Hepatocyte (in vitro differentiated cells): ENCODE results near the gene ZBTB49. TPM values are rescaled to one million over a fixed set of nuclear protein-coding genes. Genes with fewer than 3 reads are reported as not detected.

Experiments used
- DNase-seq: peaks from one replicate; pipeline ENCODE4 v3.0.0-alpha.2; 2016; ENCODE audit warnings: low spot score
- H2AFZ ChIP-seq: fragments of 200-600 bp; sonication (generic); 2 replicates; pipeline ENCODE4 v1.6.0; 2016; ENCODE audit warnings: antibody characterized with exemption, mild to moderate bottlenecking
- H3K27ac ChIP-seq: fragments of 200-600 bp; sonication (generic); 2 replicates; pipeline ENCODE4 v1.5.1; 2016; ENCODE audit warnings: mild to moderate bottlenecking
- H3K27me3 ChIP-seq: fragments of 200-600 bp; sonication (generic); 2 replicates; pipeline ENCODE4 v1.6.1; 2016
- H3K36me3 ChIP-seq: fragments of 200-600 bp; sonication (generic); replicated peaks from 2 replicates; pipeline ENCODE4 v1.5.1; 2016; ENCODE audit warnings: low read depth; ENCODE audit not compliant: insufficient read depth
- H3K4me1 ChIP-seq: fragments of 200-600 bp; sonication (generic); 2 replicates; pipeline ENCODE4 v1.5.1; 2016; ENCODE audit warnings: mild to moderate bottlenecking, moderate library complexity; ENCODE audit not compliant: insufficient read depth
- H3K4me2 ChIP-seq: fragments of 200-600 bp; sonication (generic); 2 replicates; pipeline ENCODE4 v1.6.0; 2016
- H3K4me3 ChIP-seq: fragments of 200-600 bp; sonication (generic); 2 replicates; pipeline ENCODE4 v1.5.1; 2016; ENCODE audit warnings: mild to moderate bottlenecking
- H3K79me2 ChIP-seq: fragments of 200-600 bp; sonication (generic); 2 replicates; pipeline ENCODE4 v1.6.0; 2017; ENCODE audit warnings: mild to moderate bottlenecking
- H3K9me2 ChIP-seq: fragments of 200-600 bp; sonication (generic); replicated peaks from 2 replicates; pipeline ENCODE4 v1.6.0; 2017; ENCODE audit warnings: mild to moderate bottlenecking; ENCODE audit not compliant: insufficient read depth
- H3K9me3 ChIP-seq: fragments of 200-600 bp; sonication (generic); 2 replicates; pipeline ENCODE4 v1.5.1; 2016; ENCODE audit warnings: low read depth, mild to moderate bottlenecking
- H4K20me1 ChIP-seq: fragments of 200-600 bp; sonication (generic); 2 replicates; pipeline ENCODE4 v1.6.0; 2016; ENCODE audit warnings: mild to moderate bottlenecking; ENCODE audit not compliant: insufficient read depth, poor library complexity, severe bottlenecking
- CTCF ChIP-seq: fragments of 200-600 bp; sonication (generic); IDR thresholded peaks from 2 replicates; pipeline ENCODE4 v1.5.1; 2016; ENCODE audit warnings: antibody characterized with exemption, mild to moderate bottlenecking; ENCODE audit not compliant: poor library complexity
- EZH2 ChIP-seq: fragments of 200-600 bp; sonication (generic); IDR thresholded peaks from 2 replicates; pipeline ENCODE4 v1.6.1; 2016; ENCODE audit warnings: antibody characterized with exemption, mild to moderate bottlenecking, borderline replicate concordance
- EZH2phosphoT487 ChIP-seq: fragments of 200-600 bp; sonication (generic); IDR thresholded peaks from one replicate; pipeline ENCODE4 v1.6.1; 2018; ENCODE audit warnings: antibody characterized with exemption, mild to moderate bottlenecking, low read depth, moderate library complexity; ENCODE audit not compliant: unreplicated experiment, severe bottlenecking
- WGBS: methylation state at CpG from one replicate; pipeline ENCODE4 v1.1.6; 2016; ENCODE audit warnings: low lambda C conversion rate; ENCODE audit errors: missing lambda C conversion rate; 5-methylcytosine and 5-hydroxymethylcytosine counted together
- polyA plus RNA-seq: library from polyadenylated mRNA; unstranded; fragments of >200 nt; fragmentation: Nextera tagmentation; extraction: Ambion mirVana; gene quantifications from 2 replicates; pipeline ENCODE4 v1.2.1, GENCODE V29; 2016
- total RNA-seq: library from RNA; depleted of rRNA; stranded (reverse); fragments of >200 nt; gene quantifications from 2 replicates; pipeline ENCODE4 v1.2.3, GENCODE V29; 2014

ZBTB49 gene
- total and polyA plus RNA-seq, 2 experiments from 2014 or later, result 2.2 to 3.3 TPM

DNA sequence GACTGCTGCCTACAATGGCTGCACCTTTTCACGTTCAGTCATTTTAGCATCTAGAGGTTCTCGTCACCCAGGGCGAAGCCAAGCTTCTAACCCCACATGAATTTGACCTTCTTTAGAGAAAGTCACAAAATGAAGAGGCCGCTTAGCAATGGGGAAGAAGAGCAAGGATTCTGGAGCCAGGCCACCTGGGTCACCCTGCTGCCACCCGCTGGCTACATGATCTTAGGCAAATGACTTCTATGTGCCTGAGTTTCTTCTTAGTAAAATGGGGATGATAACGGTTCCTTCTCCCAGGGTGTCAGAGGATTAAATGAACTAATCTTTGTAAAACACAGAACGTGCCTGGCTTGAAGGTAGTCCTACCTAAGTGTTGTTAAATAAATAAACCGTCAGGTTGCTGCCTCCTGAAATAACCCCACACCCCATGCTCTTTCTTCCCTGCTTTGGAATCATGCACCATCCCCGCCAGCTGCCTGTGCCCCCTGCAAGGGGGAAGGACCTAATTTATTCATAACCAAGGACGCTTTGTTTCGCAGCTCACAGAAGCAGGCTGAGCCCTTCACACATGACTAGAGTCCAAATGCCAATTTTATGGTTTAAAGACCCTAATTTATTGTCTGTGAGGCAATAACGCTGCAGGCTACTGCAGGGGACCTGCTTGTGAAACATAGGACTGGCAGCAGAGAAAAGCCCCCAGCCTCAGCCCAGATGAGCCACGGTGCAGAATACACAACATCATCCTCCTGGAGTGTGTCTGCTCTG lies 68.2 kb downstream of the ZBTB49 start:
- DNase-seq, result no peak
- no peak overlapping the region for H2AFZ ChIP-seq
- H3K4me2 ChIP-seq, result no peak overlapping the region
- H3K4me1 ChIP-seq, result no peaks in the 10 kb centered on the region
- no peak overlapping the region for H3K4me3 ChIP-seq
- TF ChIP-seq CTCF (no peak), EZH2phosphoT487 (no peak), EZH2 (no peak)
- H3K27me3 ChIP-seq, result no peaks in the 10 kb centered on the region
- H3K79me2 ChIP-seq, result no peaks in the 10 kb centered on the region
- H3K36me3 ChIP-seq, result no peaks in the 10 kb centered on the region
- no peaks in the 10 kb centered on the region for H3K9me3 ChIP-seq
- H4K20me1 ChIP-seq, result no peaks in the 10 kb centered on the region
- WGBS, result 60% methylated on average over 13 of the region's 13 CpGs
- no peak overlapping the region for H3K27ac ChIP-seq
- H3K9me2 ChIP-seq, result no peaks in the 10 kb centered on the region

- Histone ChIP-seq H4K20me1 (no peaks in the 10 kb centered on the region), H3K4me2 (no peak overlapping the region), H2AFZ (no peak overlapping the region), H3K9me2 (no peaks in the 10 kb centered on the region), H3K79me2 (no peaks in the 10 kb centered on the region), H3K27me3 (no peaks in the 10 kb centered on the region), H3K27ac (no peak overlapping the region), H3K4me1 (no peaks in the 10 kb centered on the region), H3K4me3 (no peak overlapping the region), H3K9me3 (no peaks in the 10 kb centered on the region), H3K36me3 (no peaks in the 10 kb centered on the region)
- WGBS, result 92% methylated on average over 8 of the region's 8 CpGs
- TF ChIP-seq EZH2phosphoT487 (no peak), CTCF (no peak), EZH2 (no peak)
- no peak for DNase-seq
Measured at GRCh38 chr4:4361883-4362282, 71.8 kb downstream of the ZBTB49 start.

DNA sequence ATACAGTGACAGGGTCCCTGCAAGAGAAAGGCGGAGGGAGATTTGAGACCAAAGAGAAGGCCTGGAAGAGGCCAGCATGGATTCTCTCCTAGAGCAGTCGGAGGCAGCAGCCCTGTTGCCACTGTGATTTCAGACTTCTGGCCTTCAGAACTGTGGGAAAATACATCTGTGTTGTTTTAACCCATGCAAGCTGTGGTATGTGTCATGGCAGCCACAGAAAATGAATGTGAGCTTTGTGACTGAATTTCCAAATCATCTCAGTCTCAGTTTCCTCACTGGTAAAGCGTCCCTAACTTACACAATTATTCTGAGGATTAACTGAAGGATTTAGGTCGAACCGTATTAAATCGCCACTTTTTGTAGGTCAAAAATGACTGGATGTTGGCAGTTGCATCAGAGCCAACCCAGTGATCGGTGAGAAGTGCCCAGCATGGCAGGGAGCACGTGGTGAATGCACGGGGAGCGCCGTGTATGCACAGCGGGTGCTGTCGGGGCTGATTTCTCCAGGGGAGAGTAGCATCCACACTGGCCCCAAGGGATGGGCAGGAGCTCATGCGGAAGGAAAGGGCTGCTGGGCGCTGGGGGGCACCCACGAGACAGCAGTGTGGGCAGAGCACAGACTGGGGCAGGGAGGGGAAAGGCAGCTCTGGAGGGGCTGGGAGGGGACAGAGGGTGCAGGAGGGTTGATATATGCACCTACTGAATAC lies 73.1 kb downstream of the ZBTB49 start:
- no peak for DNase-seq
- H3K27me3 ChIP-seq, result no peaks in the 10 kb centered on the region
- no peaks in the 10 kb centered on the region for H3K79me2 ChIP-seq
- no peak overlapping the region for H3K4me2 ChIP-seq
- H3K9me3 ChIP-seq, result no peaks in the 10 kb centered on the region
- no peaks in the 10 kb centered on the region for H3K36me3 ChIP-seq
- no peak overlapping the region for H2AFZ ChIP-seq
- H4K20me1 ChIP-seq, result no peaks in the 10 kb centered on the region
- no peak overlapping the region for H3K27ac ChIP-seq
- no peaks in the 10 kb centered on the region for H3K4me1 ChIP-seq
- no peak overlapping the region for H3K4me3 ChIP-seq
- TF ChIP-seq CTCF (no peak), EZH2 (no peak), EZH2phosphoT487 (no peak)
- WGBS, result 89% methylated on average over 14 of the region's 16 CpGs
- no peaks in the 10 kb centered on the region for H3K9me2 ChIP-seq
